ENCODE data around the gene SRD5A1.

SRD5A1 gene, protein sequence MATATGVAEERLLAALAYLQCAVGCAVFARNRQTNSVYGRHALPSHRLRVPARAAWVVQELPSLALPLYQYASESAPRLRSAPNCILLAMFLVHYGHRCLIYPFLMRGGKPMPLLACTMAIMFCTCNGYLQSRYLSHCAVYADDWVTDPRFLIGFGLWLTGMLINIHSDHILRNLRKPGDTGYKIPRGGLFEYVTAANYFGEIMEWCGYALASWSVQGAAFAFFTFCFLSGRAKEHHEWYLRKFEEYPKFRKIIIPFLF

GRCh38 chr5:6632888-6633468, at the start of gene SRD5A1, which contains the start of gene NSUN2:
Gene SRD5A1 (plus strand): TSS chr5:6633440. CDS start chr5:6633577, 137 bp downstream.
Gene NSUN2 (minus strand): TSS chr5:6633044. CDS start chr5:6632979, 65 bp downstream.
- DNase-seq = peak; percentile 95

- no peak for DNase-seq
Observed at GRCh38 chr5:6584101-6584645, 49.1 kb upstream of the SRD5A1 start.

DNA sequence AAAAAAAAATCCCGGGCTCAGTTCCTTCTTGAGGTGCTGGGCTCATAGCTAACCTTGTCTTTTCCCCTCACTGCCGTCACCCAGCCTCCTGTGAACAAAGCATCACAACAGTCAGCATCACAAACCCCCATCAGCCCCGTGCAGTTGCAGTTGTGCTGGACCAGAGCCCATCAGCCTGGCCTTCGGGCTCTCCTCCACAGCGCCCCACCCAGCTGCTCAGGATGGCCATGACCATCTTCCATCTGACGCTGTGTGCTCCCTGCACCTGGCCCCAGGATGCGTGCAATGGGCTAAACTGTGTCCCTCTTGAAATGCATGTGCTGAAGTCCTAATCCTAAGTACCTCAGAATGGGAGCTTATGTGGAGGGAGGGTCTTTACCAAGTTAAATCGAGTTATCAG, 48.5 kb upstream of the SRD5A1 start:
- DNase-seq = no peak

- DNase-seq = no peak
Observed at GRCh38 chr5:6585168-6585567, 48.1 kb upstream of the SRD5A1 start.

- no peak for DNase-seq
Observed at GRCh38 chr5:6585939-6586646, 47.1 kb upstream of the SRD5A1 start.

GRCh38 chr5:6586647-6587042, 46.6 kb upstream of the SRD5A1 start:
- DNase-seq = no peak

GRCh38 chr5:6587171-6587570, 46.1 kb upstream of the SRD5A1 start:
- DNase-seq = no peak

GRCh38 chr5:6590581-6590980, 42.7 kb upstream of the SRD5A1 start:
- DNase-seq = no peak

GRCh38 chr5:6591671-6592288, 41.5 kb upstream of the SRD5A1 start:
- DNase-seq = no peak

DNA sequence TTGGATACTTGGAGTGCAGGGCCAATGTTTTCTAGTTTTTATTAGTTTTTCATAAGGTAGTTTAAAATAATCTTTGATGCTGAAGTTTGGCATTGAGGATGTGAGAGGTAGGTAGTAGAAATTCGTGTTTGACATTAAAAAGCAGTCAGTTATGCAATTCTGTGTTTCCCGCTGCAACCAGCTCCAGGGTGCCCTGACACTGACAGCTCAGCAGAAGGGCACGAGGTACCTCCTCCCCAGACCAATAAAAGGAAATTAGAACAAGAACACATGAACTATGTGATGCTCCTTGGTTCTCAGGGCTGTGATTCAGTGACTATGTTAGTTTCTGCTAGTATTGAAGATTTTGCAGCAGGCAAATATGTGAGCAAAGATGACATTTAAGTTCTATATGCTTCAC, 40.6 kb upstream of the SRD5A1 start:
- no peak for DNase-seq

DNA sequence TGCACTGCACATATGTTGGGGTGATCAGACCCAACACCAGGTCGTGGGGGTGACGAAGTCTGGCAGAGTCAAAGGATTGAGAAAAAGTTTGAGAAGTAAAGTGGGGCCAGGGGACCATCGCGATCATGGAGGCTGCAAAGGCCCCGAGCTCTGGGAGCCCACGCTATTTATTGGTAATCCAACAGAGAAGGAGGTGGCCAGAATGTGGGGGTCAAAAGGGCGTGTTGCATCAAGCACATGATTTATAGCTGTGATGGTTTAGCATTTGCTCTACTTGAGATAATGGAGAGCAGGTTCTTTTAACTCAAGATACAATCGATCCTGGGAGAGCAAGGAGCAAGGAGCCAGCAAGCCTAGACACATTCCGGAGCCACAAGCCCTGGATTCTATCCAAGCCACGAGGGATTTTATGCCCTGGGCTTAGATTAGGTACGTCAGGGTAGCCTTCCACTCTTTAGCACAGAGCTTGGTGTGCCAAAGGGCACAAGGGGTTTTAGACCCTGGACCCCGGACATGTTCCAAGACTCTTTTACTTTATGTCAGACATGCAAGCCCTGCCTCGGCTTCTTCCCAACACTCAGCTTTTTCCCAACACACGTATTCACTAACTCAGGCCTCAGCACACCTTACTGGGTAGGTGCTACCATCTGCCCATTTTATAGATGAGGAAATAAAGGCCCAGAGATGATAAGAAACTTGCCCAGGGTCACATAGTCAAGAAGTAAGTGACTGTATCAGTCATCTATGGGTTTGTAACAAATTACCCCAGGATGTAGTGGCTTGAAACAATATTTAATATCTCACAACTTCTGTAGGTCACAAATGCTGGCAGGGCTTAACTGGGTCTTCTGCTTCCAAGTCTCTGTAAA, 39.9 kb upstream of the SRD5A1 start:
- no peak for DNase-seq

DNA sequence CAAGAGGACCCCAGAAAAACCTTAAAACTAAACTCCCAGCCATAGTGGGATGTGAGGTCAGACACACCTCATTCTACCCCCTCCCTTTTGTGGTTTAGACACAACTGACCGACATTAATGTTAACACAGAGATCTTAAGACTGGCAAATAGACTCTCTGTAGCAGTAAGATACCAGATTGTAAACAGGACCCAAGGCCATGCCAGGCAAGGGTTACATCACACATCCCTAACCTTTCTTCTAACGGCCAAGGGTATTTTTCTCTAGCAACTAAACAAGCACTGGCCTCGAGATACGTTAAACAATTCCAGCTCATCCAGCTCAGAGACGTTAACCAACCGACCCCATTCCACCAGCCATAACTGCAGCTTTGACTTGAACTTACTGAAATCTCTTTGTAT, 39.2 kb upstream of the SRD5A1 start:
- no peak for DNase-seq

DNA sequence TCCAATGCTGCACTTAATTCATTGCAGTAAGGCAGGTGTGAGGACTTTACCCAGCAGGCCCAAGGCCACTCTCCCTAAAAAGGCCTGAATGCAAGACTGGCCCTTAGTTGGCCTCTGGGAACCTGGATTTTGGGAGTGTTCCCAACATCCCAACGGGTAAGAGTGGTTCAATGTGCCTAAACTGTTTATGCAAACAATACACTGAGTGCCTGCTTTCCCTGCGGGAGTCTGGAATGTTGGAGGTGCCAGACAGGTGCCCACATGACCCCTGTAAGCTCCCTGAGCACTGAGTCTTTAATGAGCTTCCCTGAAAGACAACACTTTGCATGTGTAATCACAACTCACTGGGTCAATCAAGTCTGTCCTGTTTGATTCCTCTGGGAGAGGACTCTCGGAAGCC, 37.8 kb upstream of the SRD5A1 start:
- DNase-seq = no peak

DNA sequence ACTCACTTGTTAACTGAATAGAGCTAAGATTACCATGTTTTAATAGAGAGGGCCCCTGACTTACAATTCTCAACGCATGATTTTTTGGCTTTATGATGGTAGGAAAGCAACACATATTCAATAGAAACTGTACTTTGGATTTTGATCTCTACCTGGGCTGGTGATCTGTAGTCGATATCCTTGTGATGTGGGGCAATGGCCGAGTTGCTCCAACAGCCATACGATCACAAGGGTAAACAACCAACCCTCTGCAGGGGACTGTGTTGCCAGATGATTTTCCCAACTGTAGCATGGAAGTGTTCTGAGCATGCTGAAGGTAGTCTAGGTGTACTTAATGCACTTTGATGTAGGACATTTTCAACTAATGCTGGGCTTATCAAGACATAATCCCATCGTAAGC, 36.9 kb upstream of the SRD5A1 start:
- no peak for DNase-seq

- DNase-seq = no peak
Observed at GRCh38 chr5:6597557-6597956, 35.7 kb upstream of the SRD5A1 start.

- DNase-seq = no peak
Observed at GRCh38 chr5:6598351-6598900, 34.8 kb upstream of the SRD5A1 start.

DNA sequence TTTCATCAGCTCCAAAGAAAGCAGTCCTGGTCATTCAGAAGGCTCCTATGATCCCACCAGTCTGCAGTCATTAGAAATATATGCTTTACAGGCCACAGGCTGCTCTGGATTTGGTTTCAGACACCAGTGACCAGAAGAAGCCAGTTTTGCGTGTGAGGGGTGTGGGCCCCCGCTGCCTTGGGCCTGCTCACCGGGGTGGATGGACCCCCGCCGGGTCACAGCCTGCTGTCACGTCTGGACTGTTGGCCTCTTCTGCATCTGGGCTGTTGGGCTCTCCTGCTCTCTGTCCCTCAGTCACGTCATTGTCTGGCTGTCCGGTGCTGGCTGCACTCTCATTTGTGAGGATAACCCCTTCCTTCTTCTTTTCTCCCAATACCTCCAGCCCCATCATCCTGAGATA, 33.5 kb upstream of the SRD5A1 start:
- DNase-seq = no peak

DNA sequence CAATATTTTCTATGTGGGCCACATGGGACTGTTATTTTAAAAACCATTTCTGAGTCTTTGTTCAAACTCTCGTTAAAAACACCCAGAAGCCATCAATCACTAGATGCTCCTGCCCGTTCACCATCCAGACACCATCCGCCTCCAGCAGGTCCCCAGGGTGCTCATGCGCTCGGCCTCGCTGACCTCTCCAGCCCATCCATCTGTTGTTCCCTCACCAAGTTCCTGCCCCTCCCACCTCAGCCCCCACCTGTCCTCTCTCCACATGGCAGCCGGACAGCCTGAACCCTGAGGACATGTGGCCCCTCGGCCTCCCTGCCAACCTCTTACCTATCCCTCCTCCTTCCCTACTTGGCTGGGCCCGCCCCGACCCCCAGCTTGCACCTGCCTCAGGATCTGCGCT, 32.0 kb upstream of the SRD5A1 start:
- DNase-seq = no peak

DNA sequence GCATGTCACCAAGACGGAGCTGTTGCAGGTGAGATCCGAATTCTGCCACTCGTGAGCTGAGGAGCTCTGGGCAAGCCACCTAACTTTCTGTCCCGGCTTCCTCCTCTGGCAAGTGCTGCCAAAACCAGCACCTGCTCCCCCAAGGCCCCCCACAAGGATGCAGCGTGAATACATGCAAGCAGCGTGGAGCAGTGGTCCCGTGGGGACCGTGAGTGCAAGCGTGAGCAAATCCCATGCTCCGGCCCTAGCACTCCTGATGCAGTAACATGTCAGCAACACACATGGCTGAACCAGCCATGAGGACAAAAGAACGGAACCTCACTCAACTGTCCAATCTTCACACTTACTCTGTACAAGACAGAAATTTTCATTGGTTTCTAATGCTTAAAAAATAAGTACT, 31.4 kb upstream of the SRD5A1 start:
- no peak for DNase-seq

DNA sequence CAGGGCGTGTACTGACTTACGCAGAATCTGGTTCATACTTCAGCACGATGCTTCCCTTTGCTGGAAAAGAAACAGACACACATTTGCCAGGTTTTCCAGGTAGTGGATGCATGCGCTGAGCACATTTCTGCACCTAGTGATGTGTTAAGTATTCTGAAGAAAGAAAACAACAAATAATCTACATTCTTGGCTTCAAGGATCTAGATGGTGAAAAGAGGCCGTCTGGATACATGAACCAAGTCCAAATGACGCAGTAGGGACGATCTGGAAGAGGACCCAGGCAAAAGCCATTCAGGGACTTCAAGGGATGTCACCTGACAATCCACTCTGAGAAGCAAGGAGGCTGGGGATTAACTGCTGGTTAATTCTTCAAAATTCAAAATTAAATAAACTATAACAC, 30.8 kb upstream of the SRD5A1 start:
- no peak for DNase-seq

GRCh38 chr5:6603643-6604042, 29.6 kb upstream of the SRD5A1 start:
- DNase-seq = no peak

DNA sequence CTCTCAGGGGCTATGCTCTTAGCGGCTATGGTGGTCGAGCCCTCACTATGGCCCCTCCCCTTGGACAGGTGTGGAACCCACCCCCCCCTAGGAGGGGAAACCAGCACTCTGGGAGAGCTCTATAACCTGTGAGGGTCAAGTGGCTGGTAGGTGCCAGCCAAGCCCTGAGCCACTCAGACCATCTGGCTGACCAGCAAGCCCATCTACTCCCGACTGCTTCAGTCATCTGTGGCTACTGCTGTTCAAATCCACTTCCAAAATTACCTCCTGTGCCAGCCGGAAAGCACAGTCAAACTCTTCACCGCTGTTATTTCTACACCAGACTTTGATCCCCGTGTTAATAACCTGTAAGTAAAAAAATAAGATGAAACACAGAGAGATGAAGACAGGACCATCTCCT, 28.9 kb upstream of the SRD5A1 start:
- no peak for DNase-seq
